Activated T-cell treated with anti-CD3 and anti-CD28 coated beads for 24 hours (primary cell): ENCODE results near the gene MOCS3.

Source experiments
- DNase-seq: peaks from one replicate; pipeline ENCODE4 v3.0.0-alpha.2; 2020; ENCODE audit warnings: low read depth

Gene MOCS3

GRCh38 chr20:50982363-50982762, 23.7 kb downstream of the MOCS3 start:
- DNase-seq = no peak

- no peak for DNase-seq
Measured at GRCh38 chr20:50983321-50983720, 24.7 kb downstream of the MOCS3 start.

- DNase-seq = peak; percentile 61
Measured at GRCh38 chr20:50987493-50988210, 29.0 kb downstream of the MOCS3 start.

GRCh38 chr20:50991076-50991475, 32.5 kb downstream of the MOCS3 start:
- DNase-seq = no peak

GRCh38 chr20:50992336-50992732, 33.7 kb downstream of the MOCS3 start:
- no peak for DNase-seq

- peak; percentile 44 for DNase-seq
Measured at GRCh38 chr20:50992733-50993457, 34.3 kb downstream of the MOCS3 start.

GRCh38 chr20:50993876-50994275, 35.3 kb downstream of the MOCS3 start:
- DNase-seq = no peak

- DNase-seq = no peak
Measured at GRCh38 chr20:50995506-50995905, 36.9 kb downstream of the MOCS3 start.

GRCh38 chr20:50996901-50997865, 38.6 kb downstream of the MOCS3 start:
- no peak for DNase-seq

GRCh38 chr20:50999355-50999754, 40.7 kb downstream of the MOCS3 start:
- no peak for DNase-seq

- DNase-seq = no peak
Measured at GRCh38 chr20:51001430-51002265, 43.0 kb downstream of the MOCS3 start.

GRCh38 chr20:51002633-51003032, 44.0 kb downstream of the MOCS3 start:
- DNase-seq = no peak

GRCh38 chr20:51003753-51004152, 45.1 kb downstream of the MOCS3 start:
- no peak for DNase-seq

GRCh38 chr20:51004305-51004727, 45.7 kb downstream of the MOCS3 start:
- no peak for DNase-seq

GRCh38 chr20:51004781-51005180, 46.2 kb downstream of the MOCS3 start:
- no peak for DNase-seq

GRCh38 chr20:51005214-51005613, 46.6 kb downstream of the MOCS3 start:
- no peak for DNase-seq

- no peak for DNase-seq
Measured at GRCh38 chr20:51008718-51009117, 50.1 kb downstream of the MOCS3 start.

- no peak for DNase-seq
Measured at GRCh38 chr20:51009303-51010042, 50.9 kb downstream of the MOCS3 start.

GRCh38 chr20:51010043-51010365, 51.4 kb downstream of the MOCS3 start:
- no peak for DNase-seq

GRCh38 chr20:51010932-51011331, 52.3 kb downstream of the MOCS3 start:
- DNase-seq = no peak

GRCh38 chr20:51011479-51011878, 52.9 kb downstream of the MOCS3 start:
- DNase-seq = no peak
